ENCODE results near the gene CCL2. TPM values are rescaled to one million over a fixed set of nuclear protein-coding genes. Genes with fewer than 3 reads are reported as not detected.

CCL2 gene
- polyA plus RNA-seq, 3 donors: 1.4 to 44.9 (median 17.7) TPM

GRCh38 chr17:34257986-34258326 is 2.9 kb downstream of the CCL2 start:
- Histone ChIP-seq H3K4me3 (replicated peaks in 1 of 3; ENCODE audit: low read depth in 2 of 3, low read length in 3 of 3) (no peak overlapping the region), H4K20me1 (ENCODE audit: insufficient read depth, low read length) (no peaks in the 10 kb centered on the region), H3K9ac (ENCODE audit: insufficient read depth, low read length, poor library complexity, severe bottlenecking) (no peak overlapping the region), H3K27ac (ENCODE audit: low read depth in 1 of 2, low read length in 2 of 2) (no peak overlapping the region), H2AFZ (ENCODE audit: insufficient read depth, low read depth, low read length, poor library complexity, severe bottlenecking) (no peak overlapping the region), H3K9me3 (replicated peaks in 1 of 2; ENCODE audit: control insufficient read depth in 1 of 2, insufficient read depth in 1 of 2, low read length in 2 of 2) (no peaks in the 10 kb centered on the region), H3K27me3 (ENCODE audit: control insufficient read depth in 2 of 2, insufficient read depth in 2 of 2, low read length in 2 of 2) (no peaks in the 10 kb centered on the region), H3K36me3 (replicated peaks in 1 of 2; ENCODE audit: control insufficient read depth in 1 of 2, insufficient read depth in 2 of 2, low read length in 2 of 2) (no peaks in the 10 kb centered on the region), H3K4me2 (replicated peaks; ENCODE audit: extremely low read depth, low read length, poor library complexity, severe bottlenecking) (no peak overlapping the region), H3K79me2 (ENCODE audit: insufficient read depth, low read length) (no peaks in the 10 kb centered on the region), H3K4me1 (ENCODE audit: control insufficient read depth in 1 of 2, insufficient read depth in 2 of 2, low read length in 2 of 2) (peaks cover 32 to 34% of the 10 kb centered on the region in 2 donors)
- intact Hi-C loops (cut with micrococcal nuclease): loop anchor here (5.0 to 10.0 kb wide), 3 partner anchors 36 to 104 kb away; partner anchors contain the start of genes CCL1 (in 1 of the 2) and CCL8 (in 1 of the 2)
- Mint-ChIP-seq H3K9me3 (peaks cover 0 to 2% (median 0%) of the 10 kb centered on the region in 7 donors), H3K36me3 (peaks cover 0 to 4% of the 10 kb centered on the region in 2 donors), H3K27ac (no peak overlapping the region), H3K4me1 (peaks cover 43% of the 10 kb centered on the region), H3K27me3 (ENCODE audit: low read depth in 3 of 3) (peaks cover 0 to 3% (median 2%) of the 10 kb centered on the region in 3 donors), H3K4me3 (no peak overlapping the region)
- WGBS (ENCODE audit: insufficient coverage): no CpG with 5 or more reads among the region's 1 CpG
- no peak for TF ChIP-seq CTCF (IDR thresholded peaks at IDR 0.05)
- no peak for DNase-seq

GRCh38 chr17:34259146-34259545 is 4.1 kb downstream of the CCL2 start:
- no peak overlapping the region for H3K4me3 ChIP-seq (replicated peaks in 1 of 3; ENCODE audit: low read depth in 2 of 3, low read length in 3 of 3)
- no peaks in the 10 kb centered on the region for H3K36me3 ChIP-seq (replicated peaks in 1 of 2; ENCODE audit: control insufficient read depth in 1 of 2, insufficient read depth in 2 of 2, low read length in 2 of 2)
- intact Hi-C loops (cut with micrococcal nuclease): loop anchor here (5.0 to 10.0 kb wide), 3 partner anchors 37 to 103 kb away; partner anchors contain the start of genes CCL1 (in 1 of the 2) and CCL8 (in 1 of the 2)
- H3K4me1 ChIP-seq (ENCODE audit: control insufficient read depth in 1 of 2, insufficient read depth in 2 of 2, low read length in 2 of 2): peaks cover 30% of the 10 kb centered on the region in 2 donors
- peaks cover 0 to 3% (median 2%) of the 10 kb centered on the region in 3 donors for H3K27me3 Mint-ChIP-seq (ENCODE audit: low read depth in 3 of 3)
- H3K27ac ChIP-seq (ENCODE audit: low read depth in 1 of 2, low read length in 2 of 2): no peak overlapping the region
- peaks cover 37% of the 10 kb centered on the region for H3K4me1 Mint-ChIP-seq
- no peak overlapping the region for H3K27ac Mint-ChIP-seq
- no peaks in the 10 kb centered on the region for H4K20me1 ChIP-seq (ENCODE audit: insufficient read depth, low read length)
- no peak for TF ChIP-seq CTCF (IDR thresholded peaks at IDR 0.05)
- H3K79me2 ChIP-seq (ENCODE audit: insufficient read depth, low read length): no peaks in the 10 kb centered on the region
- H3K9me3 Mint-ChIP-seq: peaks cover 0 to 3% (median 0%) of the 10 kb centered on the region in 7 donors
- no peaks in the 10 kb centered on the region for H3K9me3 ChIP-seq (replicated peaks in 1 of 2; ENCODE audit: control insufficient read depth in 1 of 2, insufficient read depth in 1 of 2, low read length in 2 of 2)
- H2AFZ ChIP-seq (ENCODE audit: insufficient read depth, low read depth, low read length, poor library complexity, severe bottlenecking): no peak overlapping the region
- H3K4me2 ChIP-seq (replicated peaks; ENCODE audit: extremely low read depth, low read length, poor library complexity, severe bottlenecking): no peak overlapping the region
- H3K36me3 Mint-ChIP-seq: peaks cover 0 to 1% of the 10 kb centered on the region in 2 donors
- no peak for DNase-seq
- H3K4me3 Mint-ChIP-seq: no peak overlapping the region
- H3K9ac ChIP-seq (ENCODE audit: insufficient read depth, low read length, poor library complexity, severe bottlenecking): no peak overlapping the region
- H3K27me3 ChIP-seq (ENCODE audit: control insufficient read depth in 2 of 2, insufficient read depth in 2 of 2, low read length in 2 of 2): no peaks in the 10 kb centered on the region

Data from CD14-positive monocyte (primary cell).